ENCODE measurements around the gene TESK2.
"Not testable (repeated sequence)": the region's sequence is repeated elsewhere in the genome, so short reads cannot be mapped to it uniquely, and the experiment has no call there.

The TESK2 gene

GRCh38 chr1:45478121-45478814, 12.7 kb downstream of the TESK2 start:
- Histone ChIP-seq H3K36me3 (ENCODE audit: insufficient read depth, low read length) (no peaks in the 10 kb centered on the region), H3K9me3 (ENCODE audit: insufficient read depth, low read depth, low read length) (no peaks in the 10 kb centered on the region), H3K4me2 (ENCODE audit: low read depth, low read length, poor library complexity, severe bottlenecking) (no peak overlapping the region), H3F3A (ENCODE audit: low read depth) (no peaks in the 10 kb centered on the region), H3K79me2 (ENCODE audit: insufficient read depth, low read length) (no peaks in the 10 kb centered on the region), H4K20me1 (ENCODE audit: insufficient read depth, low read length, poor library complexity, severe bottlenecking) (no peaks in the 10 kb centered on the region), H3K4me3 (ENCODE audit: low read length, poor library complexity, severe bottlenecking) (no peak overlapping the region), H3K27me3 (ENCODE audit: insufficient read depth, low read length, poor library complexity, severe bottlenecking) (no peaks in the 10 kb centered on the region), H3K9ac (ENCODE audit: low read depth, low read length, poor library complexity, severe bottlenecking) (no peak overlapping the region), H3K9me2 (replicated peaks; ENCODE audit: low read depth, low read length) (no peaks in the 10 kb centered on the region), H2AFZ (ENCODE audit: low read length) (no peak overlapping the region), H3K4me1 (ENCODE audit: insufficient read depth, low read length, poor library complexity, severe bottlenecking) (no peaks in the 10 kb centered on the region)
- TF ChIP-seq EZH2phosphoT487 (IDR thresholded peaks at IDR 0.05; ENCODE audit: borderline replicate concordance), result no peak
- TF ChIP-seq CTCF (conservative IDR thresholded peaks at IDR 0.05; ENCODE audit: low read length), result no peak

GRCh38 chr1:45477646-45478045, 13.3 kb downstream of the TESK2 start:
- Histone ChIP-seq H3F3A (ENCODE audit: low read depth) (no peaks in the 10 kb centered on the region), H3K79me2 (ENCODE audit: insufficient read depth, low read length) (no peaks in the 10 kb centered on the region), H3K4me2 (ENCODE audit: low read depth, low read length, poor library complexity, severe bottlenecking) (no peak overlapping the region), H3K27me3 (ENCODE audit: insufficient read depth, low read length, poor library complexity, severe bottlenecking) (no peaks in the 10 kb centered on the region), H3K9ac (ENCODE audit: low read depth, low read length, poor library complexity, severe bottlenecking) (no peak overlapping the region), H3K9me2 (replicated peaks; ENCODE audit: low read depth, low read length) (no peaks in the 10 kb centered on the region), H4K20me1 (ENCODE audit: insufficient read depth, low read length, poor library complexity, severe bottlenecking) (no peaks in the 10 kb centered on the region), H3K36me3 (ENCODE audit: insufficient read depth, low read length) (no peaks in the 10 kb centered on the region), H3K4me3 (ENCODE audit: low read length, poor library complexity, severe bottlenecking) (no peak overlapping the region), H3K4me1 (ENCODE audit: insufficient read depth, low read length, poor library complexity, severe bottlenecking) (no peaks in the 10 kb centered on the region), H2AFZ (ENCODE audit: low read length) (no peak overlapping the region), H3K9me3 (ENCODE audit: insufficient read depth, low read depth, low read length) (no peaks in the 10 kb centered on the region)
- TF ChIP-seq EZH2phosphoT487 (IDR thresholded peaks at IDR 0.05; ENCODE audit: borderline replicate concordance) (no peak), CTCF (conservative IDR thresholded peaks at IDR 0.05; ENCODE audit: low read length) (no peak)

GRCh38 chr1:45474194-45474593, 16.8 kb downstream of the TESK2 start:
- H4K20me1 ChIP-seq (ENCODE audit: insufficient read depth, low read length, poor library complexity, severe bottlenecking); H3K36me3 ChIP-seq (ENCODE audit: insufficient read depth, low read length); H3K4me1 ChIP-seq (ENCODE audit: insufficient read depth, low read length, poor library complexity, severe bottlenecking); H3K9me2 ChIP-seq (replicated peaks; ENCODE audit: low read depth, low read length); H3K4me3 ChIP-seq (ENCODE audit: low read length, poor library complexity, severe bottlenecking); H2AFZ ChIP-seq (ENCODE audit: low read length); H3K9ac ChIP-seq (ENCODE audit: low read depth, low read length, poor library complexity, severe bottlenecking); H3K27me3 ChIP-seq (ENCODE audit: insufficient read depth, low read length, poor library complexity, severe bottlenecking); H3F3A ChIP-seq (ENCODE audit: low read depth); H3K4me2 ChIP-seq (ENCODE audit: low read depth, low read length, poor library complexity, severe bottlenecking); H3K9me3 ChIP-seq (ENCODE audit: insufficient read depth, low read depth, low read length); H3K79me2 ChIP-seq (ENCODE audit: insufficient read depth, low read length): not testable (repeated sequence)

- Histone ChIP-seq H3F3A (ENCODE audit: low read depth) (no peaks in the 10 kb centered on the region), H3K4me1 (ENCODE audit: insufficient read depth, low read length, poor library complexity, severe bottlenecking) (no peaks in the 10 kb centered on the region), H3K4me3 (ENCODE audit: low read length, poor library complexity, severe bottlenecking) (no peak overlapping the region), H3K9me2 (replicated peaks; ENCODE audit: low read depth, low read length) (no peaks in the 10 kb centered on the region), H4K20me1 (ENCODE audit: insufficient read depth, low read length, poor library complexity, severe bottlenecking) (no peaks in the 10 kb centered on the region), H3K27me3 (ENCODE audit: insufficient read depth, low read length, poor library complexity, severe bottlenecking) (no peaks in the 10 kb centered on the region), H3K4me2 (ENCODE audit: low read depth, low read length, poor library complexity, severe bottlenecking) (no peak overlapping the region), H2AFZ (ENCODE audit: low read length) (no peak overlapping the region), H3K79me2 (ENCODE audit: insufficient read depth, low read length) (no peaks in the 10 kb centered on the region), H3K9me3 (ENCODE audit: insufficient read depth, low read depth, low read length) (no peaks in the 10 kb centered on the region), H3K9ac (ENCODE audit: low read depth, low read length, poor library complexity, severe bottlenecking) (no peak overlapping the region), H3K36me3 (ENCODE audit: insufficient read depth, low read length) (no peaks in the 10 kb centered on the region)
- TF ChIP-seq CTCF (conservative IDR thresholded peaks at IDR 0.05; ENCODE audit: low read length) (no peak), EZH2phosphoT487 (IDR thresholded peaks at IDR 0.05; ENCODE audit: borderline replicate concordance) (no peak)
Observed at GRCh38 chr1:45473302-45473701, 17.7 kb downstream of the TESK2 start.
